ENCODE data around the gene EPN2. TPM values are rescaled to one million over a fixed set of nuclear protein-coding genes. Genes with fewer than 3 reads are reported as not detected.
A peak's percentile ranks its signal among the peaks of the same experiment; 100 is the strongest.

EPN2 gene
- total and polyA plus RNA-seq, 4 donors: 46.6 to 114 (median 84.0) TPM

GRCh38 chr17:19306160-19307111 is 69.3 kb downstream of the EPN2 start:
- 44% methylated on average over 7 of the region's 10 CpGs for WGBS (ENCODE audit: insufficient coverage)
- Histone ChIP-seq H3K4me1 (ENCODE audit: control insufficient read depth, insufficient read depth, low read length) (peaks cover 79% of the 10 kb centered on the region), H3K27ac (ENCODE audit: low read depth, low read length) (peak overlapping the region; percentile 82)

GRCh38 chr17:19307521-19307920 is 70.4 kb downstream of the EPN2 start:
- DNase-seq (ENCODE audit: low read depth in 4 of 6, low spot score in 6 of 6): no peak
- 83% methylated on average over 9 of the region's 10 CpGs for WGBS (ENCODE audit: insufficient coverage)
- H3K36me3 ChIP-seq (ENCODE audit: control insufficient read depth, insufficient read depth, low read length): peaks cover 33% of the 10 kb centered on the region
- H3K9me3 ChIP-seq (ENCODE audit: control insufficient read depth, insufficient read depth, low read length): no peaks in the 10 kb centered on the region
- peak overlapping the region; percentile 82 for H3K27ac ChIP-seq (ENCODE audit: low read depth, low read length)
- H3K4me1 ChIP-seq (ENCODE audit: control insufficient read depth, insufficient read depth, low read length): peaks cover 76% of the 10 kb centered on the region
- H3K4me3 ChIP-seq (ENCODE audit: low read depth, low read length): no peak overlapping the region
- no peaks in the 10 kb centered on the region for H3K27me3 ChIP-seq (ENCODE audit: control insufficient read depth, insufficient read depth, low read length)

More at GRCh38 chr17:19306160-19307111, 69.3 kb downstream of the EPN2 start:
- H3K27me3 ChIP-seq (ENCODE audit: control insufficient read depth, insufficient read depth, low read length): no peaks in the 10 kb centered on the region
- no peak overlapping the region for H3K4me3 ChIP-seq (ENCODE audit: low read depth, low read length)
- H3K36me3 ChIP-seq (ENCODE audit: control insufficient read depth, insufficient read depth, low read length): peaks cover 27% of the 10 kb centered on the region
- H3K9me3 ChIP-seq (ENCODE audit: control insufficient read depth, insufficient read depth, low read length): no peaks in the 10 kb centered on the region
- peak in 4 of 6 donors; percentile 39 to 81 (median 67) for DNase-seq (ENCODE audit: low read depth in 4 of 6, low spot score in 6 of 6)

GRCh38 chr17:19308398-19308797 is 71.2 kb downstream of the EPN2 start:
- Histone ChIP-seq H3K4me1 (ENCODE audit: control insufficient read depth, insufficient read depth, low read length) (peaks cover 75% of the 10 kb centered on the region), H3K9me3 (ENCODE audit: control insufficient read depth, insufficient read depth, low read length) (no peaks in the 10 kb centered on the region), H3K27ac (ENCODE audit: low read depth, low read length) (no peak overlapping the region), H3K27me3 (ENCODE audit: control insufficient read depth, insufficient read depth, low read length) (no peaks in the 10 kb centered on the region), H3K36me3 (ENCODE audit: control insufficient read depth, insufficient read depth, low read length) (peaks cover 35% of the 10 kb centered on the region), H3K4me3 (ENCODE audit: low read depth, low read length) (no peak overlapping the region)
- WGBS (ENCODE audit: insufficient coverage): 89% methylated on average over 7 of the region's 8 CpGs
- DNase-seq (ENCODE audit: low read depth in 4 of 6, low spot score in 6 of 6): no peak

- Histone ChIP-seq H3K4me1 (ENCODE audit: control insufficient read depth, insufficient read depth, low read length) (peaks cover 72% of the 10 kb centered on the region), H3K4me3 (ENCODE audit: low read depth, low read length) (no peak overlapping the region), H3K36me3 (ENCODE audit: control insufficient read depth, insufficient read depth, low read length) (peaks cover 42% of the 10 kb centered on the region), H3K27me3 (ENCODE audit: control insufficient read depth, insufficient read depth, low read length) (no peaks in the 10 kb centered on the region), H3K27ac (ENCODE audit: low read depth, low read length) (no peak overlapping the region), H3K9me3 (ENCODE audit: control insufficient read depth, insufficient read depth, low read length) (no peaks in the 10 kb centered on the region)
- no peak for DNase-seq (ENCODE audit: low read depth in 4 of 6, low spot score in 6 of 6)
- 79% methylated on average over 4 of the region's 5 CpGs for WGBS (ENCODE audit: insufficient coverage)
Measured at GRCh38 chr17:19309701-19310100, 72.5 kb downstream of the EPN2 start.

GRCh38 chr17:19310151-19310550 is 73.0 kb downstream of the EPN2 start:
- peaks cover 68% of the 10 kb centered on the region for H3K4me1 ChIP-seq (ENCODE audit: control insufficient read depth, insufficient read depth, low read length)
- no peak overlapping the region for H3K27ac ChIP-seq (ENCODE audit: low read depth, low read length)

GRCh38 chr17:19311016-19311415 is 73.8 kb downstream of the EPN2 start:
- Histone ChIP-seq H3K27ac (ENCODE audit: low read depth, low read length) (no peak overlapping the region), H3K9me3 (ENCODE audit: control insufficient read depth, insufficient read depth, low read length) (no peaks in the 10 kb centered on the region), H3K27me3 (ENCODE audit: control insufficient read depth, insufficient read depth, low read length) (no peaks in the 10 kb centered on the region), H3K36me3 (ENCODE audit: control insufficient read depth, insufficient read depth, low read length) (peaks cover 47% of the 10 kb centered on the region), H3K4me1 (ENCODE audit: control insufficient read depth, insufficient read depth, low read length) (peaks cover 65% of the 10 kb centered on the region), H3K4me3 (ENCODE audit: low read depth, low read length) (no peak overlapping the region)
- WGBS (ENCODE audit: insufficient coverage): 90% methylated on average over 1 of the region's 5 CpGs
- DNase-seq (ENCODE audit: low read depth in 4 of 6, low spot score in 6 of 6): no peak

More at GRCh38 chr17:19310151-19310550, 73.0 kb downstream of the EPN2 start:
- WGBS (ENCODE audit: insufficient coverage): 83% methylated on average over 3 of the region's 4 CpGs
- no peaks in the 10 kb centered on the region for H3K27me3 ChIP-seq (ENCODE audit: control insufficient read depth, insufficient read depth, low read length)
- DNase-seq (ENCODE audit: low read depth in 4 of 6, low spot score in 6 of 6): no peak
- H3K9me3 ChIP-seq (ENCODE audit: control insufficient read depth, insufficient read depth, low read length): no peaks in the 10 kb centered on the region
- H3K36me3 ChIP-seq (ENCODE audit: control insufficient read depth, insufficient read depth, low read length): peaks cover 43% of the 10 kb centered on the region
- H3K4me3 ChIP-seq (ENCODE audit: low read depth, low read length): no peak overlapping the region

- Histone ChIP-seq H3K4me3 (ENCODE audit: low read depth, low read length) (no peak overlapping the region), H3K27me3 (ENCODE audit: control insufficient read depth, insufficient read depth, low read length) (no peaks in the 10 kb centered on the region), H3K4me1 (ENCODE audit: control insufficient read depth, insufficient read depth, low read length) (peaks cover 64% of the 10 kb centered on the region), H3K9me3 (ENCODE audit: control insufficient read depth, insufficient read depth, low read length) (no peaks in the 10 kb centered on the region), H3K36me3 (ENCODE audit: control insufficient read depth, insufficient read depth, low read length) (peaks cover 47% of the 10 kb centered on the region), H3K27ac (ENCODE audit: low read depth, low read length) (peak overlapping the region; percentile 40)
- whole genome bisulfite sequencing (ENCODE audit: insufficient coverage): no CpG with 5 or more reads among the region's 6 CpGs
- no peak for DNase-seq (ENCODE audit: low read depth in 4 of 6, low spot score in 6 of 6)
Measured at GRCh38 chr17:19311421-19312215, 74.5 kb downstream of the EPN2 start.

- Histone ChIP-seq H3K9me3 (ENCODE audit: control insufficient read depth, insufficient read depth, low read length) (no peaks in the 10 kb centered on the region), H3K4me1 (ENCODE audit: control insufficient read depth, insufficient read depth, low read length) (peaks cover 67% of the 10 kb centered on the region), H3K27ac (ENCODE audit: low read depth, low read length) (peak overlapping the region; percentile 40), H3K27me3 (ENCODE audit: control insufficient read depth, insufficient read depth, low read length) (no peaks in the 10 kb centered on the region), H3K4me3 (ENCODE audit: low read depth, low read length) (no peak overlapping the region), H3K36me3 (ENCODE audit: control insufficient read depth, insufficient read depth, low read length) (peaks cover 47% of the 10 kb centered on the region)
- DNase-seq (ENCODE audit: low read depth in 4 of 6, low spot score in 6 of 6): no peak
- 97% methylated on average over 7 of the region's 7 CpGs for WGBS (ENCODE audit: insufficient coverage)
Measured at GRCh38 chr17:19312406-19312805, 75.2 kb downstream of the EPN2 start.

- Histone ChIP-seq H3K9me3 (ENCODE audit: control insufficient read depth, insufficient read depth, low read length) (no peaks in the 10 kb centered on the region), H3K36me3 (ENCODE audit: control insufficient read depth, insufficient read depth, low read length) (peaks cover 50% of the 10 kb centered on the region), H3K27ac (ENCODE audit: low read depth, low read length) (no peak overlapping the region), H3K4me3 (ENCODE audit: low read depth, low read length) (no peak overlapping the region), H3K27me3 (ENCODE audit: control insufficient read depth, insufficient read depth, low read length) (no peaks in the 10 kb centered on the region), H3K4me1 (ENCODE audit: control insufficient read depth, insufficient read depth, low read length) (peaks cover 68% of the 10 kb centered on the region)
- DNase-seq (ENCODE audit: low read depth in 4 of 6, low spot score in 6 of 6): no peak
- no CpG with 5 or more reads among the region's 13 CpGs for WGBS (ENCODE audit: insufficient coverage)
Measured at GRCh38 chr17:19313066-19313745, 76.0 kb downstream of the EPN2 start.

Data from spinal cord (tissue), 10 donors.